ENCODE results near the gene NAMPT.

Gene NAMPT

GRCh38 chr7:106270122-106270977 is 14.4 kb downstream of the NAMPT start:
- no peak for TF ChIP-seq CTCF (IDR thresholded peaks at IDR 0.05; ENCODE audit: insufficient read depth, low read depth, low read length, missing control alignments)
- no peak overlapping the region for H3K4me3 ChIP-seq (ENCODE audit: low read length)
- DNase-seq (ENCODE audit: low read depth), result no peak

- no peak for TF ChIP-seq CTCF (IDR thresholded peaks at IDR 0.05; ENCODE audit: insufficient read depth, low read depth, low read length, missing control alignments)
- no peak overlapping the region for H3K4me3 ChIP-seq (ENCODE audit: low read length)
- no peak for DNase-seq (ENCODE audit: low read depth)
Observed at GRCh38 chr7:106269254-106269961, 15.4 kb downstream of the NAMPT start.

- no peak for TF ChIP-seq CTCF (IDR thresholded peaks at IDR 0.05; ENCODE audit: insufficient read depth, low read depth, low read length, missing control alignments)
- no peak overlapping the region for H3K4me3 ChIP-seq (ENCODE audit: low read length)
- DNase-seq (ENCODE audit: low read depth), result no peak
Observed at GRCh38 chr7:106265133-106265532, 19.6 kb downstream of the NAMPT start.

GRCh38 chr7:106262221-106262881 is 22.4 kb downstream of the NAMPT start:
- no peak for TF ChIP-seq CTCF (IDR thresholded peaks at IDR 0.05; ENCODE audit: insufficient read depth, low read depth, low read length, missing control alignments)
- no peak overlapping the region for H3K4me3 ChIP-seq (ENCODE audit: low read length)
- DNase-seq (ENCODE audit: low read depth), result no peak

GRCh38 chr7:106260136-106260561 is 24.6 kb downstream of the NAMPT start:
- DNase-seq (ENCODE audit: low read depth), result no peak
- TF ChIP-seq CTCF (IDR thresholded peaks at IDR 0.05; ENCODE audit: insufficient read depth, low read depth, low read length, missing control alignments), result no peak
- no peak overlapping the region for H3K4me3 ChIP-seq (ENCODE audit: low read length)

- no peak overlapping the region for H3K4me3 ChIP-seq (ENCODE audit: low read length)
- no peak for DNase-seq (ENCODE audit: low read depth)
- no peak for TF ChIP-seq CTCF (IDR thresholded peaks at IDR 0.05; ENCODE audit: insufficient read depth, low read depth, low read length, missing control alignments)
Observed at GRCh38 chr7:106258789-106259188, 26.0 kb downstream of the NAMPT start.
